ENCODE data around the gene YBX2. TPM values are rescaled to one million over a fixed set of nuclear protein-coding genes. Genes with fewer than 3 reads are reported as not detected.

YBX2 gene
- total and polyA plus RNA-seq, 2 experiments from 2014 or later: 0.22 TPM; not detected in 1

GRCh38 chr17:7282752-7283321, 11.6 kb downstream of the YBX2 start:
- Histone ChIP-seq H3K36me3 (ENCODE audit: low read depth) (no peaks in the 10 kb centered on the region), H3K27me3 (replicated peaks; ENCODE audit: insufficient read depth) (peaks cover 16% of the 10 kb centered on the region; the same call in 1 of the 2 replicates), H3K4me2 (ENCODE audit: unreplicated experiment) (no peak overlapping the region), H3K9ac (no peak overlapping the region), H3K4me3 (no peak overlapping the region), H4K20me1 (ENCODE audit: insufficient read depth) (no peaks in the 10 kb centered on the region), H3K79me2 (ENCODE audit: insufficient read depth) (no peaks in the 10 kb centered on the region), H3K4me1 (ENCODE audit: insufficient read depth) (no peaks in the 10 kb centered on the region), H3K9me2 (ENCODE audit: insufficient read depth) (no peaks in the 10 kb centered on the region), H3K9me3 (ENCODE audit: low read depth) (no peaks in the 10 kb centered on the region), H3F3A (ENCODE audit: insufficient read depth) (peaks cover 6% of the 10 kb centered on the region; the same call in 1 of the 2 replicates), H3K27ac (no peak overlapping the region), H2AFZ (no peak overlapping the region)
- in situ Hi-C loops (cut with MboI): no loop called here
- peak; percentile 41 for DNase-seq
- WGBS, 2 experiments (ENCODE audit: low coverage in 1 of 2, low lambda C conversion rate in 2 of 2, missing lambda C conversion rate in 2 of 2): 32 to 48% methylated on average over 6 of the region's 6 CpGs
- no peak for TF ChIP-seq EZH2phosphoT487 (IDR thresholded peaks at IDR 0.05; ENCODE audit: insufficient read depth, low read depth)
- no peak for TF ChIP-seq EZH2 (IDR thresholded peaks at IDR 0.05; ENCODE audit: insufficient read depth, poor library complexity, severe bottlenecking)

GRCh38 chr17:7281953-7282751, 12.3 kb downstream of the YBX2 start:
- peak overlapping the region; percentile 92 for H3K4me2 ChIP-seq (ENCODE audit: unreplicated experiment)
- no peak for DNase-seq

GRCh38 chr17:7281074-7281952, 13.1 kb downstream of the YBX2 start, which contains the start of gene SLC2A4:
Gene SLC2A4 (plus strand): TSS chr17:7281718. CDS start chr17:7281935, 217 bp downstream.
- peaks cover 6% of the 10 kb centered on the region; the same call in 1 of the 2 replicates for H3F3A ChIP-seq (ENCODE audit: insufficient read depth)
- TF ChIP-seq EZH2phosphoT487 (IDR thresholded peaks at IDR 0.05; ENCODE audit: insufficient read depth, low read depth) (no peak), EZH2 (IDR thresholded peaks at IDR 0.05; ENCODE audit: insufficient read depth, poor library complexity, severe bottlenecking) (no peak)
- peak within 1 kb of the TSS; percentile 57 for H3K27ac ChIP-seq
- peak within 1 kb of the TSS; percentile 78 for H2AFZ ChIP-seq
- H3K9me3 ChIP-seq (ENCODE audit: low read depth): no peaks in the 10 kb centered on the region
- H4K20me1 ChIP-seq (ENCODE audit: insufficient read depth): no peaks in the 10 kb centered on the region
- H3K9ac ChIP-seq: peak within 1 kb of the TSS; percentile 74
- peak within 1 kb of the TSS; percentile 70 for H3K4me3 ChIP-seq
- WGBS, 2 experiments (ENCODE audit: low coverage in 1 of 2, low lambda C conversion rate in 2 of 2, missing lambda C conversion rate in 2 of 2): 3 to 4% methylated on average over 53 to 66 of the region's 71 CpGs
- DNase-seq: peak; percentile 97
- H3K9me2 ChIP-seq (ENCODE audit: insufficient read depth): no peaks in the 10 kb centered on the region
- H3K27me3 ChIP-seq (replicated peaks; ENCODE audit: insufficient read depth): peaks cover under 1% of the 10 kb centered on the region; the same call in 1 of the 2 replicates
- no peaks in the 10 kb centered on the region for H3K79me2 ChIP-seq (ENCODE audit: insufficient read depth)
- no peaks in the 10 kb centered on the region for H3K36me3 ChIP-seq (ENCODE audit: low read depth)
- peak within 1 kb of the TSS; percentile 92 for H3K4me2 ChIP-seq (ENCODE audit: unreplicated experiment)
- in situ Hi-C loops (cut with MboI): no loop called here
- H3K4me1 ChIP-seq (ENCODE audit: insufficient read depth): no peaks in the 10 kb centered on the region

More at GRCh38 chr17:7281953-7282751, 12.3 kb downstream of the YBX2 start:
- H3K79me2 ChIP-seq (ENCODE audit: insufficient read depth): no peaks in the 10 kb centered on the region
- TF ChIP-seq EZH2phosphoT487 (IDR thresholded peaks at IDR 0.05; ENCODE audit: insufficient read depth, low read depth) (no peak), EZH2 (IDR thresholded peaks at IDR 0.05; ENCODE audit: insufficient read depth, poor library complexity, severe bottlenecking) (no peak)
- no peaks in the 10 kb centered on the region for H3K4me1 ChIP-seq (ENCODE audit: insufficient read depth)
- 15% methylated on average over 39 to 42 of the region's 43 CpGs for WGBS, 2 experiments (ENCODE audit: low coverage in 1 of 2, low lambda C conversion rate in 2 of 2, missing lambda C conversion rate in 2 of 2)
- in situ Hi-C loops (cut with MboI): no loop called here
- peak overlapping the region; percentile 70 for H3K4me3 ChIP-seq
- no peak overlapping the region for H3K27ac ChIP-seq
- H3K27me3 ChIP-seq (replicated peaks; ENCODE audit: insufficient read depth): peaks cover 9% of the 10 kb centered on the region; the same call in 1 of the 2 replicates
- peak overlapping the region; percentile 78; the same call in 1 of the 2 replicates for H2AFZ ChIP-seq
- H4K20me1 ChIP-seq (ENCODE audit: insufficient read depth): no peaks in the 10 kb centered on the region
- H3F3A ChIP-seq (ENCODE audit: insufficient read depth): peaks cover 6% of the 10 kb centered on the region; the same call in 1 of the 2 replicates
- no peaks in the 10 kb centered on the region for H3K9me3 ChIP-seq (ENCODE audit: low read depth)
- no peak overlapping the region for H3K9ac ChIP-seq
- no peaks in the 10 kb centered on the region for H3K36me3 ChIP-seq (ENCODE audit: low read depth)
- no peaks in the 10 kb centered on the region for H3K9me2 ChIP-seq (ENCODE audit: insufficient read depth)
